Measurements from ENCODE around the gene RBM19. TPM values are rescaled to one million over a fixed set of nuclear protein-coding genes. Genes with fewer than 3 reads are reported as not detected.

Gene RBM19
- total and polyA plus RNA-seq, 10 donors, result 13.6 to 46.7 (median 34.5) TPM

DNA sequence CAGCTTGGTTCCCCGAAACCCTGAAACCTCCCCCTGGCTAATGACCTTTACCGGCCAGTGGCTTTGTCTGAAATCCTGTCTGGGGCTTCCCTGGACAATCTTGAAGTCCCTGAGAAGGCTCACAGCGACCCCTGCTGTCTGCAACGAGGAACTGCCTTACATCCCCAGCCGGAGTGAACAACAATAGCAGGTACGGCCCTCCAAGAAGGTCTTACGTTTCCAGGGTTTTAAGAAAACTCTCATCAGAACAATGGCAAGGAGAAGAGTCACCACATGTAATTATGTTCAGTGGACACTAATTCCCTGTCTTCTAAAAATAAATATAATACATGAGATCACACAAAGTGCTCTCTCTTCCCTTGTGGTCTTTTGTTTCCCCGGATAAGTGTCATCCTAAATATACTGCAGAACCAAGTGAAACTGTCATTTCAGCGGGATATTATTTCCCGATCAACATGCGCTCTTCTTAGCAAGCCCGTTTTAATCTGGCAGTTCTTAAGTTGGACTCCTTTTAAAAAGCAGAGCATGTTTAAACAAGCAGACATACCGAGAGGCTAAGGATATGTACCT, 53.3 kb downstream of the RBM19 start:
- intact Hi-C loops (cut with DNase I; ENCODE audit: low total_unique reads), result no loop called here
- H3K4me1 ChIP-seq, result no peaks in the 10 kb centered on the region
- H3K36me3 ChIP-seq, result peaks cover 0 to 99% (median 75%) of the 10 kb centered on the region in 6 donors
- no peaks in the 10 kb centered on the region for H3K27me3 ChIP-seq (replicated peaks in 1 of 7)
- 57 to 67% (median 59%) methylated on average over 13 of the region's 13 CpGs for WGBS, 5 donors
- no peak for TF ChIP-seq POLR2AphosphoS5 (IDR thresholded peaks at IDR 0.05)
- TF ChIP-seq, protein P1, sequence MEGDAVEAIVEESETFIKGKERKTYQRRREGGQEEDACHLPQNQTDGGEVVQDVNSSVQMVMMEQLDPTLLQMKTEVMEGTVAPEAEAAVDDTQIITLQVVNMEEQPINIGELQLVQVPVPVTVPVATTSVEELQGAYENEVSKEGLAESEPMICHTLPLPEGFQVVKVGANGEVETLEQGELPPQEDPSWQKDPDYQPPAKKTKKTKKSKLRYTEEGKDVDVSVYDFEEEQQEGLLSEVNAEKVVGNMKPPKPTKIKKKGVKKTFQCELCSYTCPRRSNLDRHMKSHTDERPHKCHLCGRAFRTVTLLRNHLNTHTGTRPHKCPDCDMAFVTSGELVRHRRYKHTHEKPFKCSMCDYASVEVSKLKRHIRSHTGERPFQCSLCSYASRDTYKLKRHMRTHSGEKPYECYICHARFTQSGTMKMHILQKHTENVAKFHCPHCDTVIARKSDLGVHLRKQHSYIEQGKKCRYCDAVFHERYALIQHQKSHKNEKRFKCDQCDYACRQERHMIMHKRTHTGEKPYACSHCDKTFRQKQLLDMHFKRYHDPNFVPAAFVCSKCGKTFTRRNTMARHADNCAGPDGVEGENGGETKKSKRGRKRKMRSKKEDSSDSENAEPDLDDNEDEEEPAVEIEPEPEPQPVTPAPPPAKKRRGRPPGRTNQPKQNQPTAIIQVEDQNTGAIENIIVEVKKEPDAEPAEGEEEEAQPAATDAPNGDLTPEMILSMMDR (IDR thresholded peaks at IDR 0.05 in 8 of 11, conservative IDR thresholded peaks at IDR 0.05 in 3 of 11), result peak; percentile 30 to 85 (median 75)
- TF ChIP-seq POLR2A (IDR thresholded peaks at IDR 0.05), result no peak
- H3K27ac ChIP-seq, result no peak overlapping the region
- H3K4me3 ChIP-seq, result no peak overlapping the region
- peak; percentile 81 for DNase-seq
- H3K9me3 ChIP-seq, result no peaks in the 10 kb centered on the region

DNA sequence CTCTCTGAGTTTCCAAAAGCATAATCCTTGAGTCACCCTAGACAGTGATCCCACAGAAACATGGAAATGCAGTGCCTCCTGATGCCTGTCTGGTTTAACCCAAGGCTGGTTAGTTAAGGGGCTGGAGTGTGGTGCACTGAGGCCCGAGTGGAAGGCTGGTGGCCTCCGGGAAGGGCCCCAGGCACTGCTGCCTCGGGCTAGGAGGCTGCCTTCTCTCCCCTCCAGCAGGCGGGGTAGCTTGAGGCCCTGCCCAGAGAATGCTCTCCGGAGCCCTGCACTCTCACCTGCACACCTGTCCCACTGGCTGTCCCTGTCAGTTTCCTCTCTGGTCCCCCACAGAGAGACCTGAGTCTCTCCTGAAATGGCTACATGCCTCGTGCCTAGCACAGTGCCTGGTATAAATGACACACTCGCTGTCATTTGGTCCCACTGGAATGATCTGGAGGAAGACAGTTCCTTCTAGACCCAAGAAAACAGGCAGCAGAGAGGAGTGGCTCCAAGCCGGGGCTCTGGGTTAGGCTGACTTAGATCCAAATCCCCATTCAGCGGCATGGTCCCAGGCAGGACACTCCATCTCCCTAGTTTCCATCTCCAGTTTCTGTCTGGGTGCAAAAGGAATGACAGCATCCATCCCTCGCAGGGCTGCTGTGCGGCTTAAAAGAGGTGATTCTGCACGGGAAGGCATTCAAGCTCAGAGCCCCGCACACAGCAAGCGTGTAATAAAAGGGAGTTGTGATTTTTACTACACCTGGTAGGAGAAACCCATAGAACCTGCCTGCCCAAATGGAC, 54.0 kb downstream of the RBM19 start:
- Histone ChIP-seq H3K27me3 (replicated peaks in 1 of 7) (no peaks in the 10 kb centered on the region), H3K4me3 (no peak overlapping the region), H3K4me1 (no peaks in the 10 kb centered on the region), H3K27ac (no peak overlapping the region), H3K36me3 (peaks cover 0 to 99% (median 70%) of the 10 kb centered on the region in 6 donors), H3K9me3 (no peaks in the 10 kb centered on the region)
- intact Hi-C loops (cut with DNase I; ENCODE audit: low total_unique reads), result no loop called here
- TF ChIP-seq, protein P1 (IDR thresholded peaks at IDR 0.05 in 8 of 11, conservative IDR thresholded peaks at IDR 0.05 in 3 of 11), result no peak
- TF ChIP-seq POLR2A (IDR thresholded peaks at IDR 0.05), result no peak
- TF ChIP-seq POLR2AphosphoS5 (IDR thresholded peaks at IDR 0.05), result no peak
- peak; percentile 52 for DNase-seq
- 95 to 98% (median 95%) methylated on average over 12 to 14 of the region's 14 CpGs for WGBS, 5 donors

DNA sequence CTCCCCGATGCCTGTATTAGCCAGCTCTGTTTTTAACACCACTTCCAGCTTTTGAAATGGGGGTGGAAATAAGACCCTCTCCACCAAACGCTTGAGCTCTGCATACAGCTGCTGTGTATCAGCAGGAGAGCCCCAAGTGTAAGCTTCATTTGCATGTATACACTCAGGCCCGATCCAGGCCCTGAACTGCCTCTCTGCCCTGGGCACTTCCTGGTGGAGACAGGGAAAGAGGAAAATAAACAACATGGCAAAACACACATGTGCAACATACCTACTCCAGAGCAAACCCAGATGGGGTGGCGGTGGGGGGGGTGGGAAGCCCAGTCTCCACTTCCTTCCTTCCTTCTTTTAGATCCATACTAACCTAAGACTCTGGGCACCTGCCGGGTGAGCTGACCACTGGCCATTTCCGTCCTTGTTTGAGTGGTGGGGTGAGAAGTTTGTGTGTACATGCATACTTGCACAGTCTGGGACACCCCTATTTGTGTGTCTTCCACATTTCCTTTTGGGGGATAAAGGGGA, 55.3 kb downstream of the RBM19 start:
- Histone ChIP-seq H3K9me3 (no peaks in the 10 kb centered on the region), H3K4me3 (no peak overlapping the region), H3K36me3 (peaks cover 0 to 99% (median 67%) of the 10 kb centered on the region in 6 donors), H3K4me1 (no peaks in the 10 kb centered on the region), H3K27ac (no peak overlapping the region), H3K27me3 (replicated peaks in 1 of 7) (no peaks in the 10 kb centered on the region)
- WGBS, 5 donors, result 61 to 83% (median 78%) methylated on average over 6 of the region's 6 CpGs
- TF ChIP-seq POLR2A (IDR thresholded peaks at IDR 0.05) (no peak), POLR2AphosphoS5 (IDR thresholded peaks at IDR 0.05) (no peak)
- TF ChIP-seq, protein P1 (IDR thresholded peaks at IDR 0.05 in 8 of 11, conservative IDR thresholded peaks at IDR 0.05 in 3 of 11), result no peak
- intact Hi-C loops (cut with DNase I; ENCODE audit: low total_unique reads), result no loop called here
- peak; percentile 54 for DNase-seq
